IMR-90 (cell line): Measurements from ENCODE around the gene FAM168A. TPM values are rescaled to one million over a fixed set of nuclear protein-coding genes. Genes with fewer than 3 reads are reported as not detected.

ENCODE experiments used
- CHD1 ChIP-seq: IDR thresholded peaks from 2 replicates; pipeline ENCODE4 v1.6.1; 2012; ENCODE audit warnings: low read depth, low read length, improper control_type of control experiment
- ELK1 ChIP-seq: fragments of 150-350 bp; IDR thresholded peaks from 2 replicates; pipeline ENCODE4 v1.6.1; 2016; ENCODE audit warnings: low read depth, mild to moderate bottlenecking, low read length, moderate library complexity, borderline replicate concordance
- FOS ChIP-seq: fragments of 150-350 bp; IDR thresholded peaks from 2 replicates; pipeline ENCODE4 v1.6.1; 2016; ENCODE audit warnings: low read depth, low read length
- RAD21 ChIP-seq: IDR thresholded peaks from 2 replicates; pipeline ENCODE4 v1.6.1; 2012; ENCODE audit warnings: low read length, improper control_type of control experiment
- RCOR1 ChIP-seq: IDR thresholded peaks from 2 replicates; pipeline ENCODE4 v1.6.1; 2012; ENCODE audit warnings: mild to moderate bottlenecking, low read length, improper control_type of control experiment; ENCODE audit not compliant: insufficient replicate concordance
- polyA plus RNA-seq, 3 experiments: library from polyadenylated mRNA; depleted of rRNA; stranded (reverse); fragments of >200 nt; gene quantifications; 2 replicates each; pipeline ENCODE4 v1.2.3, GENCODE V29; 2012; ENCODE audit warnings: low replicate concordance in 1 of 3
- total RNA-seq: library from RNA; depleted of rRNA; stranded (reverse); fragments of >200 nt; gene quantifications from 2 replicates; pipeline ENCODE4 v1.2.3, GENCODE V29; 2012

FAM168A gene
- total and polyA plus RNA-seq, 2 of the 4 experiments (the other 2 are of a cell fraction) = 13.1 to 22.8 TPM

DNA sequence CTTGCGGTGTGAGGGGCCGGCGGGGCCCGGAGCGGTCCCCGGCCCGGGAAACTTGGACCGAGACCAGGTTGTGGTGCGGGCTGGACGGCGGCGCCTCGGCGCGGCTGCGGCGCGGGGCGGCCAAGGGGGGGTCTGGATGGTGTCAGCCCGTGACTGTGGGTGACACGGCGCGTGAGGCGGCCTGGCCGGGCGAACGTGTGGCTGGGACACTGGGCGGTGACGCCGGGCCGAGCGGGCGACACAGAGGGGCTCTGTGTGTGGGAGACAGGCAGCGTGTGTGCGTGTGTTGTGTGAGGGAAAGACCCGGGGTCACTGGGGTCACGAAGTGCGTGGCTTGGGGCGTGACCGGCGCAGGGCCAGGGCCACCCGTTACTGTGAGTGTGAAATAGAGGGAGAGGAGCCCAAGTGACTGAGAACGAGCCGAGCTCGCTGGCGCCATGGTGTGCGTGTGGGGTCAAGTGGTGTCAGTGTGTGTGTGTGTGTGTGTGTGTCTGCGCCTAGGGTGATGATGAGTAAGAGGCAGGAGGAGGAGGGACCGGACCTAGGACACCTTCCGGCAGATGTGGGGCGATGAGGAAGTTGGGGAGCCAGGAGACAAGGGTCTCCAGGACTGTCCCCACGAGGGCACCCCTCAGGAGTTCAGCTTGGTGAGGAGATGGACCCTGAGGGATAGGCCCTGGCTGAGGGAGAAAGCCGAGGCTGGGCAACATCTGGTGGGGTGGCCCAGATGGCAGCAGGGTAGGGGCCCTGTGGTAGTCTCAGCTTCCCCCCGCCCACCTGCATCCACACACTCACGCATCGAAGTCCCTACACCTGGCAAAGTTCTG, 220.9 kb downstream of the FAM168A start (continued):
- TF ChIP-seq RAD21 (no peak), CHD1 (peak; percentile 82; the same call in 1 of the 2 replicates), ELK1 (no peak), RCOR1 (no peak), FOS (peak; percentile 41; the same call in 1 of the 2 replicates)
